K562 (cell line): ENCODE data around the gene CUL9. TPM values are rescaled to one million over a fixed set of nuclear protein-coding genes. Genes with fewer than 3 reads are reported as not detected.

Experiments
- BRD4 ChIP-seq: fragments of 200-600 bp; sonication (generic); IDR thresholded peaks from 2 replicates; pipeline ENCODE4 v1.6.1; 2017; ENCODE audit warnings: inconsistent platforms
- CTBP1 ChIP-seq: fragments of 450-650 bp; IDR thresholded peaks from 2 replicates; pipeline ENCODE4 v1.6.1; 2016; ENCODE audit warnings: borderline replicate concordance
- HCFC1 ChIP-seq: IDR thresholded peaks from 2 replicates; pipeline ENCODE4 v1.6.1; 2012; ENCODE audit warnings: low read depth, low read length, improper control_type of control experiment
- HDAC1 ChIP-seq, 2 experiments: fragments of 450-650 bp; IDR thresholded peaks; 2 replicates each; pipeline ENCODE4 v1.6.1; 2016 to 2017; ENCODE audit warnings: inconsistent platforms in 1 of 2, mild to moderate bottlenecking in 1 of 2, moderate library complexity in 1 of 2
- JUND ChIP-seq, 2 experiments: IDR thresholded peaks; 2 replicates in 1 of 2; 3 replicates in 1 of 2; pipeline ENCODE4 v1.6.1; 2011; ENCODE audit warnings: borderline replicate concordance in 2 of 2, low read depth in 2 of 2, low read length in 2 of 2, improper control_type of control experiment in 1 of 2, missing biosample characterization in 1 of 2, missing genetic modification characterization in 1 of 2, missing genetic modification reagents in 1 of 2
- KDM4B ChIP-seq, 2 experiments: fragments of 450-650 bp in 1 of 2; sonication (generic) in 1 of 2; IDR thresholded peaks; 2 replicates each; pipeline ENCODE4 v1.6.1; 2016 to 2017; ENCODE audit warnings: borderline replicate concordance in 2 of 2, antibody characterized with exemption in 1 of 2, low read depth in 1 of 2, mild to moderate bottlenecking in 1 of 2
- KDM5B ChIP-seq: fragments of 200-600 bp; sonication (generic); IDR thresholded peaks from 2 replicates; pipeline ENCODE4 v1.6.1; 2012; ENCODE audit warnings: low read depth, mild to moderate bottlenecking, moderate library complexity, low read length, control low read depth, inconsistent platforms; ENCODE audit not compliant: insufficient replicate concordance
- MLLT1 ChIP-seq, 2 experiments: fragments of 450-650 bp; IDR thresholded peaks; 2 replicates each; pipeline ENCODE4 v1.6.1; 2016
- MTA1 ChIP-seq: fragments of 450-650 bp; IDR thresholded peaks from 2 replicates; pipeline ENCODE4 v1.6.1; 2017; ENCODE audit warnings: borderline replicate concordance
- NFRKB ChIP-seq: fragments of 450-650 bp; IDR thresholded peaks from 2 replicates; pipeline ENCODE4 v1.6.1; 2016; ENCODE audit warnings: low read depth
- NRF1 ChIP-seq, 2 experiments: fragments of 450-650 bp; IDR thresholded peaks in 1 of 2; conservative IDR thresholded peaks in 1 of 2; 2 replicates each; pipeline ENCODE4 v1.6.1; 2014; ENCODE audit warnings: mild to moderate bottlenecking in 2 of 2
- OTX1 ChIP-seq: fragments of 450-650 bp; formaldehyde crosslinking; IDR thresholded peaks from 2 replicates; pipeline ENCODE4 v1.4.0; 2022; ENCODE audit warnings: mild to moderate bottlenecking
- RBM22 ChIP-seq: fragments of 200-400 bp; formaldehyde crosslinking; IDR thresholded peaks from 2 replicates; pipeline ENCODE4 v1.6.1; 2018; ENCODE audit warnings: low read length, low read depth; ENCODE audit not compliant: poor library complexity, severe bottlenecking
- SPI1 ChIP-seq: IDR thresholded peaks from 2 replicates; pipeline ENCODE4 v1.6.1; 2011; ENCODE audit warnings: low read depth, low read length, control low read depth, borderline replicate concordance
- USF1 ChIP-seq: sonication (generic); formaldehyde crosslinking; IDR thresholded peaks from 2 replicates; pipeline ENCODE4 v1.9.0; 2022; ENCODE audit warnings: mild to moderate bottlenecking, missing genetic modification reagents
- ZNF263 ChIP-seq: sonication (generic); formaldehyde crosslinking; IDR thresholded peaks from 2 replicates; pipeline ENCODE4 v1.8.0; 2022; ENCODE audit warnings: mild to moderate bottlenecking, missing genetic modification reagents, borderline replicate concordance
- polyA plus RNA-seq, 8 experiments: library from polyadenylated mRNA; depleted of rRNA in 4 of 8; stranded (reverse) in 5 of 8; unstranded in 3 of 8; fragments of >200 nt; fragmentation: Nextera tagmentation in 2 of 8; fragmentation: Illumina TruSeq in 1 of 8; extraction: Ambion mirVana in 2 of 8; extraction: Trizol in 1 of 8; gene quantifications; 2 replicates each; pipeline versions ENCODE4 v1.2.1 to v1.2.3, GENCODE V29; 2011 to 2014; ENCODE audit warnings: inconsistent platforms in 1 of 8, missing spikeins in 1 of 8
- total RNA-seq, 7 experiments: library from RNA; depleted of rRNA in 6 of 7; stranded (reverse); fragments of >200 nt in 6 of 7; fragmentation: Illumina TruSeq in 2 of 7; extraction: Trizol in 2 of 7; gene quantifications; 2 replicates each; pipeline versions ENCODE4 v1.2.1 to v1.2.3, GENCODE V29; 2011 to 2021; ENCODE audit warnings: low replicate concordance in 1 of 7
- TF ChIP-seq, protein P1 (sequence below): fragments of 450-650 bp; formaldehyde crosslinking; conservative IDR thresholded peaks from 2 replicates; pipeline ENCODE4 v1.4.0; 2022; ENCODE audit warnings: mild to moderate bottlenecking, missing genetic modification characterization
- TF ChIP-seq, protein P2 (sequence below): fragments of 450-650 bp; formaldehyde crosslinking; IDR thresholded peaks from 2 replicates; pipeline ENCODE4 v1.4.0; 2022; ENCODE audit warnings: missing genetic modification characterization

The CUL9 gene
- total and polyA plus RNA-seq, 9 of the 15 experiments (the other 6 are each of a cell fraction or from before 2014, with no cell fraction given), result 0.50 to 20.7 (median 6.6) TPM

GRCh38 chr6:43172104-43173007 lies 9.6 kb upstream of the CUL9 start (continued):
- TF ChIP-seq MLLT1 (IDR thresholded peaks at IDR 0.05), result 0 out of 4 replicates have a peak, but pooled peaks have one; percentile 24 to 33
- TF ChIP-seq CTBP1, result 0 out of 2 replicates have a peak, but pooled peaks have one; percentile 9
- peak; percentile 48; the same call in 1 of the 2 replicates for TF ChIP-seq USF1 (CRISPR knock-in tag)
- TF ChIP-seq RBM22, result peak; percentile 34
- peak; percentile 65; the same call in 1 of the 2 replicates for TF ChIP-seq MTA1
- 0 out of 2 replicates have a peak, but pooled peaks have one; percentile 4 for TF ChIP-seq HCFC1
- no peak for TF ChIP-seq JUND (IDR thresholded peaks at IDR 0.05; ENCODE audit: borderline replicate concordance, low read depth, low read length)
- TF ChIP-seq JUND (tag; IDR thresholded peaks at IDR 0.05; ENCODE audit: borderline replicate concordance, low read depth, low read length), result no peak
- TF ChIP-seq KDM5B, result peak; percentile 6
- TF ChIP-seq, protein P1, sequence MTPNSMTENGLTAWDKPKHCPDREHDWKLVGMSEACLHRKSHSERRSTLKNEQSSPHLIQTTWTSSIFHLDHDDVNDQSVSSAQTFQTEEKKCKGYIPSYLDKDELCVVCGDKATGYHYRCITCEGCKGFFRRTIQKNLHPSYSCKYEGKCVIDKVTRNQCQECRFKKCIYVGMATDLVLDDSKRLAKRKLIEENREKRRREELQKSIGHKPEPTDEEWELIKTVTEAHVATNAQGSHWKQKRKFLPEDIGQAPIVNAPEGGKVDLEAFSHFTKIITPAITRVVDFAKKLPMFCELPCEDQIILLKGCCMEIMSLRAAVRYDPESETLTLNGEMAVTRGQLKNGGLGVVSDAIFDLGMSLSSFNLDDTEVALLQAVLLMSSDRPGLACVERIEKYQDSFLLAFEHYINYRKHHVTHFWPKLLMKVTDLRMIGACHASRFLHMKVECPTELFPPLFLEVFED (CRISPR knock-in tag), result 0 out of 2 replicates have a peak, but pooled peaks have one; percentile 80
- peak; percentile 23 to 48; a peak in 3 of 4 replicates for TF ChIP-seq NRF1 (conservative IDR thresholded peaks at IDR 0.05 in 1 of 2, IDR thresholded peaks at IDR 0.05 in 1 of 2)
- TF ChIP-seq ZNF263, result peak; percentile 52; the same call in 1 of the 2 replicates
- no peak for TF ChIP-seq KDM4B (IDR thresholded peaks at IDR 0.05; ENCODE audit: borderline replicate concordance in 2 of 2, low read depth in 1 of 2)
- TF ChIP-seq BRD4, result 0 out of 2 replicates have a peak, but pooled peaks have one; percentile 3
- peak in 1 of 2 experiments; percentile 70; a peak in 2 of 4 replicates for TF ChIP-seq HDAC1 (IDR thresholded peaks at IDR 0.05)
- TF ChIP-seq NFRKB, result 0 out of 2 replicates have a peak, but pooled peaks have one; percentile 38
- TF ChIP-seq, protein P2, sequence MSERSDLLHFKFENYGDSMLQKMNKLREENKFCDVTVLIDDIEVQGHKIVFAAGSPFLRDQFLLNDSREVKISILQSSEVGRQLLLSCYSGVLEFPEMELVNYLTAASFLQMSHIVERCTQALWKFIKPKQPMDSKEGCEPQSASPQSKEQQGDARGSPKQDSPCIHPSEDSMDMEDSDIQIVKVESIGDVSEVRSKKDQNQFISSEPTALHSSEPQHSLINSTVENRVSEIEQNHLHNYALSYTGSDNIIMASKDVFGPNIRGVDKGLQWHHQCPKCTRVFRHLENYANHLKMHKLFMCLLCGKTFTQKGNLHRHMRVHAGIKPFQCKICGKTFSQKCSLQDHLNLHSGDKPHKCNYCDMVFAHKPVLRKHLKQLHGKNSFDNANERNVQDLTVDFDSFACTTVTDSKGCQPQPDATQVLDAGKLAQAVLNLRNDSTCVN, result 0 out of 2 replicates have a peak, but pooled peaks have one; percentile 15
- peak; percentile 34; the same call in 1 of the 2 replicates for TF ChIP-seq SPI1
- TF ChIP-seq OTX1 (CRISPR knock-in tag), result 0 out of 2 replicates have a peak, but pooled peaks have one; percentile 59
